Body of pancreas (tissue), 4 donors: Measurements from ENCODE around the gene TXK. TPM values are rescaled to one million over a fixed set of nuclear protein-coding genes. Genes with fewer than 3 reads are reported as not detected.

Source experiments
- ATAC-seq: fragments of 150-250 bp; one replicate; pipeline ENCODE4 v1.9.1; 2016
- DNase-seq, 4 donors: peaks; one replicate each; pipeline ENCODE4 v3.0.0-alpha.2; 2019
- H3K27ac ChIP-seq, 4 donors: fragments of 200-600 bp; sonication (generic); 1 replicate in 3 of 4; 2 replicates in 1 of 4; pipeline versions ENCODE4 v1.5.1 to v1.6.1; 2016 to 2019; ENCODE audit warnings: mild to moderate bottlenecking in 1 of 4, mixed read lengths in 1 of 4, moderate library complexity in 1 of 4
- H3K27me3 ChIP-seq, 2 donors: fragments of 200-600 bp; sonication (generic); one replicate each; pipeline ENCODE4 v1.6.0; 2016; ENCODE audit warnings: mild to moderate bottlenecking in 1 of 2
- H3K36me3 ChIP-seq, 2 donors: fragments of 200-600 bp; sonication (generic); replicated peaks in 1 of 2; 2 replicates each; pipeline ENCODE4 v1.5.1; 2016; ENCODE audit warnings: low read depth in 2 of 2; ENCODE audit not compliant: insufficient read depth in 1 of 2
- H3K4me1 ChIP-seq: fragments of 200-600 bp; sonication (generic); one replicate; pipeline ENCODE4 v1.6.0; 2016
- H3K4me3 ChIP-seq, 2 donors: fragments of 200-600 bp; sonication (generic); 1 replicate in 1 of 2; 2 replicates in 1 of 2; pipeline ENCODE4 v1.5.1; 2016 to 2019
- H3K9me3 ChIP-seq, 3 donors: fragments of 200-600 bp; sonication (generic); 1 replicate in 2 of 3; 2 replicates in 1 of 3; pipeline ENCODE4 v1.5.1; 2016
- POLR2A ChIP-seq, 3 donors: fragments of 450-650 bp; IDR thresholded peaks; one replicate each; pipeline ENCODE4 v1.6.1; 2016; ENCODE audit warnings: antibody characterized with exemption in 3 of 3, mild to moderate bottlenecking in 2 of 3
- WGBS, 2 donors: methylation state at CpG; one replicate each; pipeline ENCODE4 v1.1.5; 2017; 5-methylcytosine and 5-hydroxymethylcytosine counted together
- intact Hi-C: fragments of 100-400 bp; cut with DNase I; formaldehyde crosslinking; loops from one replicate; pipeline ENCODE4 v1.15.1; 2023
- total RNA-seq, 2 donors: library from RNA; depleted of rRNA; stranded (reverse); fragments of >200 nt; gene quantifications; one replicate each; pipeline ENCODE4 v1.1.0, GENCODE V29; 2016
- TF ChIP-seq, protein P1 (sequence below), 7 experiments: fragments of 450-650 bp in 4 of 7; fragments of 200-600 bp in 3 of 7; sonication (generic) in 3 of 7; IDR thresholded peaks; one replicate each; pipeline ENCODE4 v1.5.1; 2016 to 2019; ENCODE audit warnings: antibody characterized with exemption in 7 of 7

TXK gene
- total RNA-seq, 2 donors from 2014 or later, result 0.66 to 1.3 TPM

DNA sequence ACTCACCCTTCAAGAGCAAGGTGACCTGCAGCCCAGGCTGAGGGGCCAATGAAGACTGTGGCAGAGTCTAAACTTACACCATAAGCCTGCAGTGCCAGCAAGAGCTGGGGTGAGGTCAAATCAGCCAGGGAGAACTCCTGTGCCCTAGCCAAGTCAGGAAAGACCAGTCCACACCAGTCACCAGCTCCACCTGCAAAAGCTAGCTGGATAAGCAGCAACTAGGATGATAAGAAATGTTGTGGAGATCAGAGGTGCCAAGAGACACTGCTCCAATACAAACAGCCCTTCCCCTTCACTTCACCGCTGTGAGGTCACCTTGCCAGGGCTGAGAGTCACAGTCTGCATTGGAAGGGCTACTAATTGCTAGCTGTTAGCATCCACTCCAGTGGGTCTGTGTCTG is 86.2 kb downstream of the TXK start:
- ATAC-seq (peak; percentile 82), DNase-seq (peak; percentile 29 to 73 (median 48))
- H3K9me3 ChIP-seq, result no peaks in the 10 kb centered on the region
- H3K36me3 ChIP-seq, result no peaks in the 10 kb centered on the region
- no peaks in the 10 kb centered on the region for H3K27me3 ChIP-seq
- H3K4me1 ChIP-seq, result peaks cover 24% of the 10 kb centered on the region
- 9 to 18% methylated on average over 1 of the region's 1 CpG for WGBS, 2 donors
- intact Hi-C loops, result no loop called here
- H3K4me3 ChIP-seq, result no peak overlapping the region
- TF ChIP-seq POLR2A (IDR thresholded peaks at IDR 0.05), result no peak
- TF ChIP-seq, protein P1, sequence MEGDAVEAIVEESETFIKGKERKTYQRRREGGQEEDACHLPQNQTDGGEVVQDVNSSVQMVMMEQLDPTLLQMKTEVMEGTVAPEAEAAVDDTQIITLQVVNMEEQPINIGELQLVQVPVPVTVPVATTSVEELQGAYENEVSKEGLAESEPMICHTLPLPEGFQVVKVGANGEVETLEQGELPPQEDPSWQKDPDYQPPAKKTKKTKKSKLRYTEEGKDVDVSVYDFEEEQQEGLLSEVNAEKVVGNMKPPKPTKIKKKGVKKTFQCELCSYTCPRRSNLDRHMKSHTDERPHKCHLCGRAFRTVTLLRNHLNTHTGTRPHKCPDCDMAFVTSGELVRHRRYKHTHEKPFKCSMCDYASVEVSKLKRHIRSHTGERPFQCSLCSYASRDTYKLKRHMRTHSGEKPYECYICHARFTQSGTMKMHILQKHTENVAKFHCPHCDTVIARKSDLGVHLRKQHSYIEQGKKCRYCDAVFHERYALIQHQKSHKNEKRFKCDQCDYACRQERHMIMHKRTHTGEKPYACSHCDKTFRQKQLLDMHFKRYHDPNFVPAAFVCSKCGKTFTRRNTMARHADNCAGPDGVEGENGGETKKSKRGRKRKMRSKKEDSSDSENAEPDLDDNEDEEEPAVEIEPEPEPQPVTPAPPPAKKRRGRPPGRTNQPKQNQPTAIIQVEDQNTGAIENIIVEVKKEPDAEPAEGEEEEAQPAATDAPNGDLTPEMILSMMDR (IDR thresholded peaks at IDR 0.05), result no peak
- H3K27ac ChIP-seq, result peak overlapping the region in 3 of 4 donors; percentile 3 to 54 (median 46)

DNA sequence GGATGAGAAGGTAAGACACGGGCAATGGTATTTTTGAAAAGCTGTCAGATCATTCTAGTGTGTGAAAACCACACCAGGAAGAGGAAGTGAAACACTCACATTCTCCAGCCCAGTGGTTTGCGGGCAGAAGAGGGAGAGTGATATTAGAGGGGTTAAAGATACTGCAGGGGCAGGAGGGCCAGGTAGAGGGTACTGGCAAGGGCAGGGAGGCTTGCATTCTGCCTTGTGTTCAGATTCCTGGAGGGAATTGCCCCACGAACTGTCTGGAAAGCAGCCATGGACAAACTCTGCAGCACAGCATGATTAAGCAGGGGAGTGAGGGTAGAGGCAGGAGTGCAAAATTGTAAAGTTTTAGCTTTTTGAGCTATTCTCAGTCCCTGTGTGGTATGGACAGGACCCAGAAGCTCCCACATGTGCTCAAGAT is 86.6 kb downstream of the TXK start:
- WGBS, 2 donors, result 21 to 28% methylated on average over 3 of the region's 3 CpGs
- H3K27me3 ChIP-seq, result no peaks in the 10 kb centered on the region
- no peaks in the 10 kb centered on the region for H3K9me3 ChIP-seq
- H3K27ac ChIP-seq, result peak overlapping the region in 3 of 4 donors; percentile 3 to 54 (median 46)
- H3K4me3 ChIP-seq, result no peak overlapping the region
- peak in 1 of 4 donors; percentile 9 for DNase-seq
- H3K36me3 ChIP-seq, result no peaks in the 10 kb centered on the region
- peak; percentile 36 for ATAC-seq
- intact Hi-C loops, result no loop called here
- TF ChIP-seq, protein P1 (IDR thresholded peaks at IDR 0.05), result no peak
- no peak for TF ChIP-seq POLR2A (IDR thresholded peaks at IDR 0.05)
- H3K4me1 ChIP-seq, result peaks cover 26% of the 10 kb centered on the region

DNA sequence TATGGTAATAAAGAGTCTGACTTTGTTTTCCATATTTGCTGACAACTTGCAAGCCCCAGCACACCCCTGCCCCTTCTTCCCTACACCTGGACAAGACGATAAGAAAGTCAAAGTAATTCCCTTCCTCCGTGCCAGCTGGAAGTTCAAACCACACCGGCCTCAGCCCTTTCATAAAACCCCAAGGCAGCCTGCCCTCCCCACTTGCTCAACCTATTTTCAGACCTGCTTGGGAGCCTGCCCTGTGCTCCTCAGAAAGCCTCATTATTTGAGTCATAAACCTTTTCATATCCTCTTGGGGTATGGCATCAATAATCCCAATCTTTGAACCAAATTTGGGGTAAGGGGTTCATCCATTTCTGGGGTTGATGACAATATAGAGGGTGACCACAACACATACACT is 88.0 kb downstream of the TXK start:
- no peaks in the 10 kb centered on the region for H3K27me3 ChIP-seq
- TF ChIP-seq, protein P1 (IDR thresholded peaks at IDR 0.05), result no peak
- TF ChIP-seq POLR2A (IDR thresholded peaks at IDR 0.05), result no peak
- DNase-seq, result peak in 1 of 4 donors; percentile 14
- intact Hi-C loops, result no loop called here
- no peak overlapping the region for H3K27ac ChIP-seq
- no peaks in the 10 kb centered on the region for H3K9me3 ChIP-seq
- no peak overlapping the region for H3K4me3 ChIP-seq
- peaks cover 26% of the 10 kb centered on the region for H3K4me1 ChIP-seq
- H3K36me3 ChIP-seq, result no peaks in the 10 kb centered on the region
- ATAC-seq, result no peak
- 29 to 31% methylated on average over 3 of the region's 3 CpGs for WGBS, 2 donors

DNA sequence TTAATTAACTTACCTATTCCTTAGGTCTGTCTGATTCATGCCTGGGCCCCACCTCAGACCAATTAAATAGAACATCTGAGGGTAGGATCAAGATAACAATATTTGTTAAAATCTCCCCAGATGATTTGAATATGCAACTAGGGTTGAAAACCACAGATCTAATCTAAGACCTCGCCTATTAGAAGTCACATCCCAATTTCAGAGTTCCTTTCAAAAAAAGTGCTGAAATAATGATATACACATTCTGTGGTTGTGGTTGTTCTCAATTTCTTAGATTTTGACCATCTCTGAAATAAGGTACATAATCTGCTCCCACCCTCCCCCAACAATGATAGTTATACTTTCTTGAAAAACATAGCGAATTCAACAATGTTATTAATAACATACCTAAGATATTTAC is 89.8 kb downstream of the TXK start:
- Histone ChIP-seq H3K4me1 (peaks cover 26% of the 10 kb centered on the region), H3K36me3 (no peaks in the 10 kb centered on the region), H3K4me3 (no peak overlapping the region), H3K27me3 (no peaks in the 10 kb centered on the region), H3K27ac (no peak overlapping the region), H3K9me3 (no peaks in the 10 kb centered on the region)
- DNase-seq (no peak), ATAC-seq (no peak)
- intact Hi-C loops, result no loop called here
- WGBS, 2 donors, result 85 to 98% methylated on average over 2 of the region's 2 CpGs
- no peak for TF ChIP-seq POLR2A (IDR thresholded peaks at IDR 0.05)
- TF ChIP-seq, protein P1 (IDR thresholded peaks at IDR 0.05), result no peak

DNA sequence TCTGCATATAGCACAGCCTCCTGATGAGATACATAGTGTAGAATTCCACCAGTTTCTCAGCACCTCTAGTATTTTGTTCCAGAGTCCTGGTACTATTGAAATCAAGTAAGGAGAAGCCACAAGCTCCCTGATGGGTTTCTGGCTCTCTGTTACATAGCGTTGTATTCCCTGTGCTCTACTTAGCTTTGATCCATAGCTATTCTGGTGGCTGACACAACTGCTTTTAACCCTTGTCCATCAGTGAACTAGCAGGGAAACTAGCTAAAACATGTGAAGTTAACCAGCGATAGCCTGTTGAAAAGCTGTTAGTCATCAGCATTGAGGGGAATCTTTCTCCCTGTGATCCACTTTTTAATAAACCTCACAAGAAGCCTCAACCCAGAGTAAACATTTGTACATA is 90.5 kb downstream of the TXK start:
- H3K4me3 ChIP-seq, result no peak overlapping the region
- H3K36me3 ChIP-seq, result no peaks in the 10 kb centered on the region
- peaks cover 26% of the 10 kb centered on the region for H3K4me1 ChIP-seq
- no peaks in the 10 kb centered on the region for H3K27me3 ChIP-seq
- ATAC-seq (no peak), DNase-seq (no peak)
- TF ChIP-seq POLR2A (IDR thresholded peaks at IDR 0.05), result no peak
- TF ChIP-seq, protein P1 (IDR thresholded peaks at IDR 0.05), result no peak
- H3K27ac ChIP-seq, result peak overlapping the region in 1 of 4 donors; percentile 22
- 46 to 62% methylated on average over 2 of the region's 2 CpGs for WGBS, 2 donors
- H3K9me3 ChIP-seq, result no peaks in the 10 kb centered on the region
- intact Hi-C loops, result no loop called here
